ENCODE results near the gene OGFOD1.

- TF ChIP-seq CTCF (IDR thresholded peaks at IDR 0.05) = no peak
- no peak for TF ChIP-seq POLR2A (IDR thresholded peaks at IDR 0.05)
Measured at GRCh38 chr16:56478281-56479049, 27.1 kb downstream of the OGFOD1 start.
